Smooth muscle cell (in vitro differentiated cells): ENCODE measurements around the gene PDPK1. TPM values are rescaled to one million over a fixed set of nuclear protein-coding genes. Genes with fewer than 3 reads are reported as not detected.
A peak's percentile ranks its signal among the peaks of the same experiment; 100 is the strongest.

Experiments
- DNase-seq: peaks from one replicate; lab custom pipeline; 2025; ENCODE audit not compliant: unreplicated experiment; lab: John Stamatoyannopoulos, UW
- H2AFZ ChIP-seq: fragments of 200-600 bp; sonication (generic); 2 replicates; pipeline ENCODE4 v1.6.0; 2016; ENCODE audit warnings: antibody characterized with exemption, low read depth, mild to moderate bottlenecking
- H3F3A ChIP-seq: fragments of 200-600 bp; sonication (generic); 2 replicates; pipeline ENCODE4 v1.6.0; 2017; ENCODE audit warnings: antibody characterized with exemption, low read depth
- H3K27ac ChIP-seq: fragments of 200-600 bp; sonication (generic); 2 replicates; pipeline ENCODE4 v1.5.1; 2016; ENCODE audit warnings: low read depth, mild to moderate bottlenecking
- H3K27me3 ChIP-seq: fragments of 200-600 bp; sonication (generic); 2 replicates; pipeline ENCODE4 v1.6.1; 2016; ENCODE audit warnings: low read depth, mild to moderate bottlenecking
- H3K36me3 ChIP-seq: fragments of 200-600 bp; sonication (generic); 2 replicates; pipeline ENCODE4 v1.5.1; 2016; ENCODE audit warnings: low read depth
- H3K4me1 ChIP-seq: fragments of 200-600 bp; sonication (generic); 2 replicates; pipeline ENCODE4 v1.5.1; 2016; ENCODE audit warnings: low read depth
- H3K4me2 ChIP-seq: fragments of 200-600 bp; sonication (generic); 2 replicates; pipeline ENCODE4 v1.6.0; 2016; ENCODE audit warnings: mild to moderate bottlenecking
- H3K4me3 ChIP-seq: fragments of 200-600 bp; sonication (generic); 2 replicates; pipeline ENCODE4 v1.5.1; 2016; ENCODE audit warnings: mild to moderate bottlenecking
- H3K79me2 ChIP-seq: fragments of 200-600 bp; sonication (generic); 2 replicates; pipeline ENCODE4 v1.6.0; 2016; ENCODE audit warnings: low read depth, mild to moderate bottlenecking
- H3K9ac ChIP-seq: fragments of 200-600 bp; sonication (generic); 2 replicates; pipeline ENCODE4 v1.6.0; 2016; ENCODE audit warnings: low read depth
- H3K9me3 ChIP-seq: fragments of 200-600 bp; sonication (generic); replicated peaks from 2 replicates; pipeline ENCODE4 v1.5.1; 2016; ENCODE audit warnings: low read depth
- H4K20me1 ChIP-seq: fragments of 200-600 bp; sonication (generic); 2 replicates; pipeline ENCODE4 v1.6.0; 2016; ENCODE audit warnings: low read depth
- WGBS: methylation state at CpG from one replicate; pipeline ENCODE4 v1.1.7; 2016; ENCODE audit warnings: low lambda C conversion rate; 5-methylcytosine and 5-hydroxymethylcytosine counted together
- polyA plus RNA-seq: library from polyadenylated mRNA; unstranded; fragments of >200 nt; fragmentation: Nextera tagmentation; extraction: Ambion mirVana; gene quantifications from 2 replicates; pipeline ENCODE4 v1.2.1, GENCODE V29; 2016
- total RNA-seq: library from RNA; depleted of rRNA; stranded (reverse); fragments of >200 nt; gene quantifications from 2 replicates; pipeline ENCODE4 v1.2.3, GENCODE V29; 2014
- TF ChIP-seq, protein P1 (sequence below): fragments of 200-600 bp; sonication (generic); IDR thresholded peaks from 2 replicates; pipeline ENCODE4 v1.5.1; 2017; ENCODE audit warnings: borderline replicate concordance, mild to moderate bottlenecking, antibody characterized with exemption; ENCODE audit not compliant: insufficient read depth, poor library complexity, severe bottlenecking

The PDPK1 gene
- total and polyA plus RNA-seq, 2 experiments from 2014 or later: 16.4 to 23.8 TPM

DNA sequence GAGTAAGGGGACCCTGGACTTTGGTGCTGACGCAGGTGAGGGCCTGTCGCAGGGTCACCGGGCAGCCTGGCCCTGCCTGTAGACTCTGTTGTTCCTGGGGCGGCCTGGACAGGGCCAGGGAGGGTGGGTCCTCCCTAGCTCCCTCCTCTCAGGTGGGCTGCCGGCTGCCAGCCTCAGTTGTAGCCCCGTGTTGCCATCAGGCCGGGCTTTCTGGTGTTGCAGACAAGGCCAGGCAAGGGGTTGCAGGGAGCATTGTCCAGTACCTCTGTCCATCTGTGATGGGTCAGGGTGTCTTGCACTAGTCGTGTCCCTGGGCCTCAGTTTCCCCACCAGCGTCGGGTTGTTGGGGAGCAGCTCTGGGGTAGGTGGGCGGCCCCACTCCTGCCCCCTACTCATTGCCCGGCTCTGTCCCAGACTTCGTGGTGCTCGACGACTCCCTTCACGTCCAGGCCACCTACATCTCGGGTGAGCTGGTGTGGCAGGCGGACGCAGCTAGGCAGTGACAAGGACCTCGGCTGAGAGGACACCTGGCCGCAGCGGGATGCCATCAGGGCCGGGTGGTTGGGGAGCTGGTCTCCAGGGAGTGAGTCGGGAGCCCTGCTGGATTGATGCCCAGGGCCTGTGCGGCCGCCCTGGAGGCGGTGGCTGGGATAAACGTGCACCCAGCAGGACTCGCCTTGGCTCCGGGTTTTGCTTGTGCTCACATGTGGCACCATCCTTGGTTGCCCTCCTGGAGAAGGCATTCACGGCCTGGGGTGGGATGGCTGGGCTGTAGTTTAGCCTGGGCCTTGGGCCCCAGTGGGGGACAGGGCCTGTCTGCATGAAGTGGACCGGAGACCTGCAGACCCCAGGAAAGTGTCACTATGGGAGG is 8.5 kb upstream of the PDPK1 start:
- Histone ChIP-seq H3K4me3 (no peak overlapping the region), H3K36me3 (no peaks in the 10 kb centered on the region), H3K9me3 (no peaks in the 10 kb centered on the region), H3K79me2 (no peaks in the 10 kb centered on the region), H3K9ac (no peak overlapping the region), H3K27ac (no peak overlapping the region), H4K20me1 (no peaks in the 10 kb centered on the region), H2AFZ (no peak overlapping the region), H3F3A (peaks cover 7% of the 10 kb centered on the region), H3K4me1 (peaks cover 6% of the 10 kb centered on the region), H3K27me3 (no peaks in the 10 kb centered on the region), H3K4me2 (no peak overlapping the region)
- WGBS: 98% methylated on average over 25 of the region's 32 CpGs
- no peak for DNase-seq
- TF ChIP-seq, protein P1, sequence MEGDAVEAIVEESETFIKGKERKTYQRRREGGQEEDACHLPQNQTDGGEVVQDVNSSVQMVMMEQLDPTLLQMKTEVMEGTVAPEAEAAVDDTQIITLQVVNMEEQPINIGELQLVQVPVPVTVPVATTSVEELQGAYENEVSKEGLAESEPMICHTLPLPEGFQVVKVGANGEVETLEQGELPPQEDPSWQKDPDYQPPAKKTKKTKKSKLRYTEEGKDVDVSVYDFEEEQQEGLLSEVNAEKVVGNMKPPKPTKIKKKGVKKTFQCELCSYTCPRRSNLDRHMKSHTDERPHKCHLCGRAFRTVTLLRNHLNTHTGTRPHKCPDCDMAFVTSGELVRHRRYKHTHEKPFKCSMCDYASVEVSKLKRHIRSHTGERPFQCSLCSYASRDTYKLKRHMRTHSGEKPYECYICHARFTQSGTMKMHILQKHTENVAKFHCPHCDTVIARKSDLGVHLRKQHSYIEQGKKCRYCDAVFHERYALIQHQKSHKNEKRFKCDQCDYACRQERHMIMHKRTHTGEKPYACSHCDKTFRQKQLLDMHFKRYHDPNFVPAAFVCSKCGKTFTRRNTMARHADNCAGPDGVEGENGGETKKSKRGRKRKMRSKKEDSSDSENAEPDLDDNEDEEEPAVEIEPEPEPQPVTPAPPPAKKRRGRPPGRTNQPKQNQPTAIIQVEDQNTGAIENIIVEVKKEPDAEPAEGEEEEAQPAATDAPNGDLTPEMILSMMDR: peak; percentile 7

- Histone ChIP-seq H2AFZ (no peak overlapping the region), H3K27me3 (no peaks in the 10 kb centered on the region), H3K27ac (no peak overlapping the region), H4K20me1 (no peaks in the 10 kb centered on the region), H3K4me2 (no peak overlapping the region), H3K36me3 (no peaks in the 10 kb centered on the region), H3K9ac (no peak overlapping the region), H3K4me3 (no peak overlapping the region), H3K79me2 (no peaks in the 10 kb centered on the region), H3K9me3 (no peaks in the 10 kb centered on the region), H3F3A (peaks cover 7% of the 10 kb centered on the region), H3K4me1 (peaks cover 6% of the 10 kb centered on the region)
- no peak for DNase-seq
- 93% methylated on average over 15 of the region's 15 CpGs for WGBS
- TF ChIP-seq, protein P1: no peak
These were observed 7.7 kb upstream of the PDPK1 start for GRCh38 chr16:2529961-2530628.

DNA sequence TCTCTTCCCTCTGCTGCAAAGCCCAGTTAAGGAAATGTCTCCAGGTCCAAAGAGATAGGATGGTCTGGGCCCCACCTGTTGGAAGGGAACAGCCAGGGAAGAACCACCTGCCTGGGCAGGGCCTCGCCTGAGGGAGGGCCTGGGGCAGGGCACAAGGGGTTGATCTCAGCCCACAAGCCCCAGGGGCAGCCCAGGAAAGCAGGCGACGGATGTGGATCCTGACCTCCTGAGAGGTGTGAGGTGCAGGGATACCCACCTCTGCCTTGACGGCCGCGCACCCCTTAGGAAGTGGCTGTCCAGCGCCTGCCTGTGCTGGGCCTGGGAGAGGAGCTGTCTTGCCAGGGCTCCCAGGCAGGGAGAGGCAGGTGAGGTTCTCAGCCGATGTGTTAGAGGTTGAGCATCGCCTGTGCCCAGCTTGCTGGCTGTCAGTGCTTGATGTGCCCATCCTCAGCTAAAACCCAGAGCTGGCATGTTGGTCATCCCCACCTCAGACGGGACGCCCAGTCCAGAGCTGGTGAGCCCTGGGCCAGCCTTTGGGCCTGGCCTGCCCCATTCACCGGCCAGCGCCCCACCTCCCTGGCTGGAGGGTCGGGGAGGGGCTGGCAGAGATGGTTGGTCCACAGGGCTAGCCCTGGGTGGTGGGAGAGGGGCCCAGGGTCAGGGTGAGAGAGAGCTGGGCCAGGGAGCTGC is 7.0 kb upstream of the PDPK1 start:
- peaks cover 9% of the 10 kb centered on the region for H3F3A ChIP-seq
- no peaks in the 10 kb centered on the region for H3K36me3 ChIP-seq
- TF ChIP-seq, protein P1: no peak
- H3K27ac ChIP-seq: peak overlapping the region; percentile 65
- H3K79me2 ChIP-seq: no peaks in the 10 kb centered on the region
- peak overlapping the region; percentile 74 for H3K9ac ChIP-seq
- H3K27me3 ChIP-seq: no peaks in the 10 kb centered on the region
- H3K4me1 ChIP-seq: peaks cover 6% of the 10 kb centered on the region
- no peaks in the 10 kb centered on the region for H4K20me1 ChIP-seq
- DNase-seq: no peak
- H2AFZ ChIP-seq: no peak overlapping the region
- no peaks in the 10 kb centered on the region for H3K9me3 ChIP-seq
- no peak overlapping the region for H3K4me3 ChIP-seq
- WGBS: 92% methylated on average over 14 of the region's 14 CpGs
- peak overlapping the region; percentile 94 for H3K4me2 ChIP-seq
